ENCODE results near the gene IRGQ. TPM values are rescaled to one million over a fixed set of nuclear protein-coding genes. Genes with fewer than 3 reads are reported as not detected.

IRGQ gene
- total and polyA plus RNA-seq, 2 experiments from 2014 or later: 8.4 to 49.6 TPM

DNA sequence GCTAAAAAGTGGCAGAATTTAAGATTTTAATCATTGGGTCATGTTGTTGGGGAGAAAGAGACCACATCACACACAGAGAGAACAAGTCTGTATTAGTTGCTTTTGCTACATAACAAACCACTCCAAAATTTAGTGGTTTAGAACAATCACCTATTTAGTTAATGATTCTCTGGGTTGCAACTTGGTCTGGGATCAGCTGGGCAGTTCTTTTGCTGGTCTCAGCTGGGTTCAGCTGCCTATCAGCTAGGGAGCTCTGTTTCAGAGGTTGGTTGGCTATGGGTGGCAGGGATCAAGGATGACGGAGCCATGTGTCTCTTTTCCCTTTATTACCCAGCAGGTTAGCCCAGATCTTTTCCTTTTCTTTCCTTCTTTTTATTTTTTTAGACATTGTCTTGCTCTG lies 11.4 kb downstream of the IRGQ start:
- Mint-ChIP-seq H3K4me1 (peaks cover 11% of the 10 kb centered on the region), H3K4me3 (no peak overlapping the region), H3K27ac (no peak overlapping the region), H3K9me3 (no peaks in the 10 kb centered on the region), H3K36me3 (ENCODE audit: low read depth) (peaks cover 15% of the 10 kb centered on the region), H3K27me3 (ENCODE audit: insufficient read depth, low read depth, poor library complexity) (peaks cover 3% of the 10 kb centered on the region)
- DNase-seq (ENCODE audit: low spot score) (no peak), ATAC-seq (no peak)
- 0 out of 2 replicates have a peak overlapping the region, but pooled peaks have one; percentile 9 for H3K27ac ChIP-seq (ENCODE audit: low read depth)
- no peaks in the 10 kb centered on the region for H3K27me3 ChIP-seq (ENCODE audit: insufficient read depth)
- H3K4me1 ChIP-seq (ENCODE audit: insufficient read depth): peaks cover 5% of the 10 kb centered on the region; the same call in 1 of the 2 replicates
- no peaks in the 10 kb centered on the region for H3K9me2 ChIP-seq (ENCODE audit: insufficient read depth)
- no peak overlapping the region for H3K4me3 ChIP-seq
- H3K4me2 ChIP-seq: no peak overlapping the region
- no peaks in the 10 kb centered on the region for H3F3A ChIP-seq (replicated peaks; ENCODE audit: low read depth)
- no peaks in the 10 kb centered on the region; the same call in 1 of the 2 replicates for H3K36me3 ChIP-seq (ENCODE audit: insufficient read depth)
- TF ChIP-seq ZNF462 (CRISPR knock-in tag; IDR thresholded peaks at IDR 0.05): no peak
- no peak for TF ChIP-seq EZH2phosphoT487 (IDR thresholded peaks at IDR 0.05; ENCODE audit: unreplicated experiment)
- TF ChIP-seq, protein P1, sequence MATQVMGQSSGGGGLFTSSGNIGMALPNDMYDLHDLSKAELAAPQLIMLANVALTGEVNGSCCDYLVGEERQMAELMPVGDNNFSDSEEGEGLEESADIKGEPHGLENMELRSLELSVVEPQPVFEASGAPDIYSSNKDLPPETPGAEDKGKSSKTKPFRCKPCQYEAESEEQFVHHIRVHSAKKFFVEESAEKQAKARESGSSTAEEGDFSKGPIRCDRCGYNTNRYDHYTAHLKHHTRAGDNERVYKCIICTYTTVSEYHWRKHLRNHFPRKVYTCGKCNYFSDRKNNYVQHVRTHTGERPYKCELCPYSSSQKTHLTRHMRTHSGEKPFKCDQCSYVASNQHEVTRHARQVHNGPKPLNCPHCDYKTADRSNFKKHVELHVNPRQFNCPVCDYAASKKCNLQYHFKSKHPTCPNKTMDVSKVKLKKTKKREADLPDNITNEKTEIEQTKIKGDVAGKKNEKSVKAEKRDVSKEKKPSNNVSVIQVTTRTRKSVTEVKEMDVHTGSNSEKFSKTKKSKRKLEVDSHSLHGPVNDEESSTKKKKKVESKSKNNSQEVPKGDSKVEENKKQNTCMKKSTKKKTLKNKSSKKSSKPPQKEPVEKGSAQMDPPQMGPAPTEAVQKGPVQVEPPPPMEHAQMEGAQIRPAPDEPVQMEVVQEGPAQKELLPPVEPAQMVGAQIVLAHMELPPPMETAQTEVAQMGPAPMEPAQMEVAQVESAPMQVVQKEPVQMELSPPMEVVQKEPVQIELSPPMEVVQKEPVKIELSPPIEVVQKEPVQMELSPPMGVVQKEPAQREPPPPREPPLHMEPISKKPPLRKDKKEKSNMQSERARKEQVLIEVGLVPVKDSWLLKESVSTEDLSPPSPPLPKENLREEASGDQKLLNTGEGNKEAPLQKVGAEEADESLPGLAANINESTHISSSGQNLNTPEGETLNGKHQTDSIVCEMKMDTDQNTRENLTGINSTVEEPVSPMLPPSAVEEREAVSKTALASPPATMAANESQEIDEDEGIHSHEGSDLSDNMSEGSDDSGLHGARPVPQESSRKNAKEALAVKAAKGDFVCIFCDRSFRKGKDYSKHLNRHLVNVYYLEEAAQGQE (IDR thresholded peaks at IDR 0.05; ENCODE audit: unreplicated experiment): no peak
- no peak for TF ChIP-seq ZNF114 (CRISPR knock-in tag; IDR thresholded peaks at IDR 0.05)
- TF ChIP-seq NANOG (IDR thresholded peaks at IDR 0.05; ENCODE audit: borderline replicate concordance): no peak
- TF ChIP-seq STAT1 (IDR thresholded peaks at IDR 0.05; ENCODE audit: unreplicated experiment): no peak
- TF ChIP-seq CREB1 (CRISPR knock-in tag; IDR thresholded peaks at IDR 0.05; ENCODE audit: low read depth): no peak
- TF ChIP-seq ETS1 (IDR thresholded peaks at IDR 0.05): no peak
- TF ChIP-seq JUNB (IDR thresholded peaks at IDR 0.05; ENCODE audit: unreplicated experiment): no peak
- no peak for TF ChIP-seq EZH2 (IDR thresholded peaks at IDR 0.05; ENCODE audit: low read depth, unreplicated experiment)
- no peak for TF ChIP-seq ZNF331 (CRISPR knock-in tag; IDR thresholded peaks at IDR 0.05; ENCODE audit: low read depth)
- TF ChIP-seq, protein P2, sequence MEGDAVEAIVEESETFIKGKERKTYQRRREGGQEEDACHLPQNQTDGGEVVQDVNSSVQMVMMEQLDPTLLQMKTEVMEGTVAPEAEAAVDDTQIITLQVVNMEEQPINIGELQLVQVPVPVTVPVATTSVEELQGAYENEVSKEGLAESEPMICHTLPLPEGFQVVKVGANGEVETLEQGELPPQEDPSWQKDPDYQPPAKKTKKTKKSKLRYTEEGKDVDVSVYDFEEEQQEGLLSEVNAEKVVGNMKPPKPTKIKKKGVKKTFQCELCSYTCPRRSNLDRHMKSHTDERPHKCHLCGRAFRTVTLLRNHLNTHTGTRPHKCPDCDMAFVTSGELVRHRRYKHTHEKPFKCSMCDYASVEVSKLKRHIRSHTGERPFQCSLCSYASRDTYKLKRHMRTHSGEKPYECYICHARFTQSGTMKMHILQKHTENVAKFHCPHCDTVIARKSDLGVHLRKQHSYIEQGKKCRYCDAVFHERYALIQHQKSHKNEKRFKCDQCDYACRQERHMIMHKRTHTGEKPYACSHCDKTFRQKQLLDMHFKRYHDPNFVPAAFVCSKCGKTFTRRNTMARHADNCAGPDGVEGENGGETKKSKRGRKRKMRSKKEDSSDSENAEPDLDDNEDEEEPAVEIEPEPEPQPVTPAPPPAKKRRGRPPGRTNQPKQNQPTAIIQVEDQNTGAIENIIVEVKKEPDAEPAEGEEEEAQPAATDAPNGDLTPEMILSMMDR (conservative IDR thresholded peaks at IDR 0.05; ENCODE audit: low read depth in 2 of 2): no peak
- no peak for TF ChIP-seq POLR2AphosphoS5 (IDR thresholded peaks at IDR 0.05; ENCODE audit: low read depth)
- peaks cover 7% of the 10 kb centered on the region; the same call in 1 of the 2 replicates for H4K20me1 ChIP-seq (replicated peaks; ENCODE audit: insufficient read depth)
- no peak overlapping the region for H2AFZ ChIP-seq
- peaks cover 2% of the 10 kb centered on the region; the same call in 1 of the 2 replicates for H3K79me2 ChIP-seq (replicated peaks; ENCODE audit: insufficient read depth)
